Neural progenitor cell (in vitro differentiated cells): Measurements from ENCODE around the gene PLS3.

Source experiments
- EZH2 ChIP-seq: fragments of 200-600 bp; sonication (generic); IDR thresholded peaks from 2 replicates; pipeline ENCODE4 v1.6.1; 2017; ENCODE audit warnings: antibody characterized with exemption, mild to moderate bottlenecking, moderate library complexity
- EZH2phosphoT487 ChIP-seq: fragments of 200-600 bp; sonication (generic); IDR thresholded peaks from 2 replicates; pipeline ENCODE4 v1.6.1; 2017; ENCODE audit warnings: antibody characterized with exemption
- TF ChIP-seq, protein P1 (sequence below): fragments of 200-600 bp; sonication (generic); IDR thresholded peaks from 2 replicates; pipeline ENCODE4 v1.5.1; 2017; ENCODE audit warnings: antibody characterized with exemption, mild to moderate bottlenecking

DNA sequence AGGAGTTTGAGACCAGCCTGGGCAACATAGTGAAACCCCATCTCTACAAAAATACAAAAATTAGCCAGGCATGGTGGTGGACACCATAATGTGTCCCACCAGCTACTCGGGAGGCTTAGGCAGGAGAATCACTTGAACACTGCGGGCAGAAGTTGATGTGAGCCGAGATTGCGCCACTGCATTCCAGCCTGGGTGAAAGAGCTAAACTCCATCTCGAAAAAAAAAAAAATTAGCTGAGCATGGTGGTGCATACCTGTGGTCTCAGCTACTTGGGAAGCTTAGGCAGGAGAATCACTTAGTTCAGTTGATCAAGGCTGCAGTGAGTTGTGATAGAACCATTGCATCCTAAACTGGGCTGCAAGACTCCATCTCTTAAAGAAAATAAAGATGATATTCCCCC, 91.2 kb downstream of the PLS3 start:
- TF ChIP-seq, protein P1, sequence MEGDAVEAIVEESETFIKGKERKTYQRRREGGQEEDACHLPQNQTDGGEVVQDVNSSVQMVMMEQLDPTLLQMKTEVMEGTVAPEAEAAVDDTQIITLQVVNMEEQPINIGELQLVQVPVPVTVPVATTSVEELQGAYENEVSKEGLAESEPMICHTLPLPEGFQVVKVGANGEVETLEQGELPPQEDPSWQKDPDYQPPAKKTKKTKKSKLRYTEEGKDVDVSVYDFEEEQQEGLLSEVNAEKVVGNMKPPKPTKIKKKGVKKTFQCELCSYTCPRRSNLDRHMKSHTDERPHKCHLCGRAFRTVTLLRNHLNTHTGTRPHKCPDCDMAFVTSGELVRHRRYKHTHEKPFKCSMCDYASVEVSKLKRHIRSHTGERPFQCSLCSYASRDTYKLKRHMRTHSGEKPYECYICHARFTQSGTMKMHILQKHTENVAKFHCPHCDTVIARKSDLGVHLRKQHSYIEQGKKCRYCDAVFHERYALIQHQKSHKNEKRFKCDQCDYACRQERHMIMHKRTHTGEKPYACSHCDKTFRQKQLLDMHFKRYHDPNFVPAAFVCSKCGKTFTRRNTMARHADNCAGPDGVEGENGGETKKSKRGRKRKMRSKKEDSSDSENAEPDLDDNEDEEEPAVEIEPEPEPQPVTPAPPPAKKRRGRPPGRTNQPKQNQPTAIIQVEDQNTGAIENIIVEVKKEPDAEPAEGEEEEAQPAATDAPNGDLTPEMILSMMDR = no peak
- no peak for TF ChIP-seq EZH2
- no peak for TF ChIP-seq EZH2phosphoT487
